ENCODE measurements around the gene CITED2.
A peak's percentile ranks its signal among the peaks of the same experiment; 100 is the strongest.

The CITED2 gene

GRCh38 chr6:139327038-139327437 lies 47.4 kb downstream of the CITED2 start:
- Mint-ChIP-seq H3K4me1 (peaks cover 22% of the 10 kb centered on the region), H3K9me3 (no peaks in the 10 kb centered on the region), H3K27ac (peak overlapping the region in 2 of 3 experiments; percentile 17 to 29), H3K27me3 (ENCODE audit: low read depth) (no peaks in the 10 kb centered on the region), H3K4me3 (no peak overlapping the region), H3K36me3 (ENCODE audit: low read depth) (no peaks in the 10 kb centered on the region)
- TF ChIP-seq, protein P1, sequence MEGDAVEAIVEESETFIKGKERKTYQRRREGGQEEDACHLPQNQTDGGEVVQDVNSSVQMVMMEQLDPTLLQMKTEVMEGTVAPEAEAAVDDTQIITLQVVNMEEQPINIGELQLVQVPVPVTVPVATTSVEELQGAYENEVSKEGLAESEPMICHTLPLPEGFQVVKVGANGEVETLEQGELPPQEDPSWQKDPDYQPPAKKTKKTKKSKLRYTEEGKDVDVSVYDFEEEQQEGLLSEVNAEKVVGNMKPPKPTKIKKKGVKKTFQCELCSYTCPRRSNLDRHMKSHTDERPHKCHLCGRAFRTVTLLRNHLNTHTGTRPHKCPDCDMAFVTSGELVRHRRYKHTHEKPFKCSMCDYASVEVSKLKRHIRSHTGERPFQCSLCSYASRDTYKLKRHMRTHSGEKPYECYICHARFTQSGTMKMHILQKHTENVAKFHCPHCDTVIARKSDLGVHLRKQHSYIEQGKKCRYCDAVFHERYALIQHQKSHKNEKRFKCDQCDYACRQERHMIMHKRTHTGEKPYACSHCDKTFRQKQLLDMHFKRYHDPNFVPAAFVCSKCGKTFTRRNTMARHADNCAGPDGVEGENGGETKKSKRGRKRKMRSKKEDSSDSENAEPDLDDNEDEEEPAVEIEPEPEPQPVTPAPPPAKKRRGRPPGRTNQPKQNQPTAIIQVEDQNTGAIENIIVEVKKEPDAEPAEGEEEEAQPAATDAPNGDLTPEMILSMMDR (IDR thresholded peaks at IDR 0.05; ENCODE audit: unreplicated experiment in 3 of 3), result no peak

GRCh38 chr6:139325686-139326085 lies 48.8 kb downstream of the CITED2 start:
- H3K27ac Mint-ChIP-seq, result peak overlapping the region; percentile 29 to 66 (median 33)

GRCh38 chr6:139325125-139325524 lies 49.3 kb downstream of the CITED2 start:
- Mint-ChIP-seq H3K9me3 (no peaks in the 10 kb centered on the region), H3K27me3 (ENCODE audit: low read depth) (no peaks in the 10 kb centered on the region), H3K36me3 (ENCODE audit: low read depth) (no peaks in the 10 kb centered on the region), H3K4me1 (peaks cover 22% of the 10 kb centered on the region), H3K4me3 (no peak overlapping the region), H3K27ac (peak overlapping the region in 1 of 3 experiments; percentile 33)
- TF ChIP-seq, protein P1 (IDR thresholded peaks at IDR 0.05; ENCODE audit: unreplicated experiment in 3 of 3), result no peak

More at GRCh38 chr6:139325686-139326085, 48.8 kb downstream of the CITED2 start:
- no peak overlapping the region for H3K4me3 Mint-ChIP-seq
- peaks cover 22% of the 10 kb centered on the region for H3K4me1 Mint-ChIP-seq
- TF ChIP-seq, protein P1 (IDR thresholded peaks at IDR 0.05; ENCODE audit: unreplicated experiment in 3 of 3), result no peak
- no peaks in the 10 kb centered on the region for H3K36me3 Mint-ChIP-seq (ENCODE audit: low read depth)
- H3K9me3 Mint-ChIP-seq, result no peaks in the 10 kb centered on the region
- no peaks in the 10 kb centered on the region for H3K27me3 Mint-ChIP-seq (ENCODE audit: low read depth)

- no peaks in the 10 kb centered on the region for H3K9me3 Mint-ChIP-seq
- TF ChIP-seq, protein P1 (IDR thresholded peaks at IDR 0.05; ENCODE audit: unreplicated experiment in 3 of 3), result no peak
- H3K27me3 Mint-ChIP-seq (ENCODE audit: low read depth), result no peaks in the 10 kb centered on the region
Measured at GRCh38 chr6:139324301-139324555, 50.2 kb downstream of the CITED2 start.

GRCh38 chr6:139323511-139324300 lies 50.7 kb downstream of the CITED2 start:
- H3K4me3 Mint-ChIP-seq, result peak overlapping the region; percentile 47 to 62 (median 60)
- peaks cover 22% of the 10 kb centered on the region for H3K4me1 Mint-ChIP-seq
- no peaks in the 10 kb centered on the region for H3K9me3 Mint-ChIP-seq
- TF ChIP-seq, protein P1 (IDR thresholded peaks at IDR 0.05; ENCODE audit: unreplicated experiment in 3 of 3), result no peak
- H3K27ac Mint-ChIP-seq, result peak overlapping the region; percentile 63 to 72 (median 65)
- no peaks in the 10 kb centered on the region for H3K36me3 Mint-ChIP-seq (ENCODE audit: low read depth)
- no peaks in the 10 kb centered on the region for H3K27me3 Mint-ChIP-seq (ENCODE audit: low read depth)

More at GRCh38 chr6:139324301-139324555, 50.2 kb downstream of the CITED2 start:
- H3K4me3 Mint-ChIP-seq, result no peak overlapping the region
- peak overlapping the region in 2 of 3 experiments; percentile 63 to 65 for H3K27ac Mint-ChIP-seq
- H3K4me1 Mint-ChIP-seq, result peaks cover 22% of the 10 kb centered on the region
- H3K36me3 Mint-ChIP-seq (ENCODE audit: low read depth), result no peaks in the 10 kb centered on the region

All from nephron (organoid).